Upper lobe of left lung (tissue), 6 donors: ENCODE data around the gene PGA3. TPM values are rescaled to one million over a fixed set of nuclear protein-coding genes. Genes with fewer than 3 reads are reported as not detected.
"Not testable (repeated sequence)": the region's sequence is repeated elsewhere in the genome, so short reads cannot be mapped to it uniquely, and the experiment has no call there.

Experiments
- ATAC-seq, 2 donors: fragments of 200-7000 bp; cut with Tn5 transposase; one replicate each; pipeline ENCODE4 v1.9.1; 2022; ENCODE audit warnings: mild to moderate bottlenecking in 2 of 2, moderate library complexity in 2 of 2; ENCODE audit not compliant: low FRiP score in 2 of 2
- DNase-seq, 2 donors: peaks; one replicate each; pipeline ENCODE4 v3.0.0-alpha.2; 2019 to 2020
- H3K27ac ChIP-seq, 4 donors: fragments of 200-600 bp; sonication (generic); one replicate each; pipeline ENCODE4 v1.5.1; 2016 to 2019
- H3K27me3 ChIP-seq, 4 donors: fragments of 200-600 bp; sonication (generic); one replicate each; pipeline ENCODE4 v1.5.1; 2017 to 2019
- H3K36me3 ChIP-seq, 4 donors: fragments of 200-600 bp; sonication (generic); one replicate each; pipeline ENCODE4 v1.5.1; 2016 to 2019
- H3K4me1 ChIP-seq, 4 donors: fragments of 200-600 bp; sonication (generic); one replicate each; pipeline ENCODE4 v1.5.1; 2018 to 2019
- H3K4me3 ChIP-seq, 4 donors: fragments of 200-600 bp; sonication (generic); one replicate each; pipeline ENCODE4 v1.5.1; 2017 to 2019; ENCODE audit warnings: mild to moderate bottlenecking in 2 of 4, moderate library complexity in 1 of 4
- H3K9me3 ChIP-seq, 4 donors: fragments of 200-600 bp; sonication (generic); one replicate each; pipeline ENCODE4 v1.5.1; 2018 to 2019
- WGBS, 2 donors: methylation state at CpG; one replicate each; pipeline ENCODE4 v1.1.5; 2017 to 2018; 5-methylcytosine and 5-hydroxymethylcytosine counted together
- total RNA-seq, 6 donors: library from RNA; depleted of rRNA in 4 of 6; stranded (reverse); fragments of >200 nt in 4 of 6; gene quantifications; one replicate each; pipeline versions ENCODE4 v1.1.0 to v1.2.1, GENCODE V29; 2016 to 2021
- donor health status: DM: no; HTN: no; CAD: no; lungs with moderate emphysema.
- donor health status: DM: no; HTN: yes; CAD: no; lungs with severe emphysema.

The PGA3 gene
- total RNA-seq, 6 donors from 2014 or later: 0.14 to 0.67 TPM; not detected in 4

GRCh38 chr11:61219016-61219415 is 15.7 kb downstream of the PGA3 start:
- H3K36me3 ChIP-seq, H3K27me3 ChIP-seq, H3K27ac ChIP-seq, DNase-seq, H3K4me3 ChIP-seq, H3K9me3 ChIP-seq, ATAC-seq, H3K4me1 ChIP-seq: not testable (repeated sequence)
- 89% methylated on average over 5 of the region's 5 CpGs; no CpG with 5 or more reads in 1 of the 2 donors for WGBS, 2 donors

- not testable (repeated sequence) for H3K4me3 ChIP-seq, H3K4me1 ChIP-seq, H3K9me3 ChIP-seq, H3K27me3 ChIP-seq, DNase-seq, H3K36me3 ChIP-seq, ATAC-seq, H3K27ac ChIP-seq
- no CpG with 5 or more reads among the region's 8 CpGs for WGBS, 2 donors
Observed at GRCh38 chr11:61222047-61222446, 18.7 kb downstream of the PGA3 start, which contains the start of gene PGA4. Gene PGA4 (plus strand): TSS chr11:61222347. CDS start chr11:61222401, 54 bp downstream.

- H3K36me3 ChIP-seq, H3K4me1 ChIP-seq, H3K27ac ChIP-seq, H3K27me3 ChIP-seq, DNase-seq, H3K4me3 ChIP-seq, H3K9me3 ChIP-seq: not testable (repeated sequence)
- WGBS, 2 donors: no CpG with 5 or more reads among the region's 5 CpGs
- peak; percentile 17 to 81 for ATAC-seq
Observed at GRCh38 chr11:61222692-61223091, 19.4 kb downstream of the PGA3 start.

- not testable (repeated sequence) for ATAC-seq, H3K36me3 ChIP-seq, H3K9me3 ChIP-seq, H3K27ac ChIP-seq, H3K27me3 ChIP-seq, H3K4me3 ChIP-seq, H3K4me1 ChIP-seq, DNase-seq
- no CpG with 5 or more reads among the region's 10 CpGs for WGBS, 2 donors
Observed at GRCh38 chr11:61226457-61227137, 23.3 kb downstream of the PGA3 start.

GRCh38 chr11:61229458-61229857 is 26.1 kb downstream of the PGA3 start:
- not testable (repeated sequence) for H3K27ac ChIP-seq, H3K4me3 ChIP-seq, H3K36me3 ChIP-seq, H3K9me3 ChIP-seq, H3K4me1 ChIP-seq, ATAC-seq, DNase-seq, H3K27me3 ChIP-seq
- WGBS, 2 donors: no CpG with 5 or more reads among the region's 6 CpGs

- peak in 1 of 2 donors; percentile 57 for ATAC-seq
- WGBS, 2 donors: no CpG with 5 or more reads among the region's 15 CpGs
- H3K36me3 ChIP-seq, H3K4me1 ChIP-seq, H3K9me3 ChIP-seq, DNase-seq, H3K4me3 ChIP-seq, H3K27ac ChIP-seq, H3K27me3 ChIP-seq: not testable (repeated sequence)
Observed at GRCh38 chr11:61231033-61231432, 27.7 kb downstream of the PGA3 start.

GRCh38 chr11:61231585-61231984 is 28.3 kb downstream of the PGA3 start:
- not testable (repeated sequence) for H3K36me3 ChIP-seq, DNase-seq, H3K4me3 ChIP-seq, H3K27me3 ChIP-seq, ATAC-seq, H3K4me1 ChIP-seq, H3K9me3 ChIP-seq, H3K27ac ChIP-seq
- 56% methylated on average over 2 of the region's 5 CpGs; no CpG with 5 or more reads in 1 of the 2 donors for WGBS, 2 donors

- not testable (repeated sequence) for H3K4me3 ChIP-seq
- no CpG with 5 or more reads among the region's 3 CpGs for WGBS, 2 donors
Observed at GRCh38 chr11:61232548-61233145, 29.3 kb downstream of the PGA3 start.

GRCh38 chr11:61237130-61237529 is 33.8 kb downstream of the PGA3 start:
- not testable (repeated sequence) for H3K9me3 ChIP-seq, DNase-seq, H3K4me3 ChIP-seq, H3K27ac ChIP-seq, ATAC-seq, H3K27me3 ChIP-seq, H3K36me3 ChIP-seq, H3K4me1 ChIP-seq
- no CpG with 5 or more reads among the region's 4 CpGs for WGBS, 2 donors

More at GRCh38 chr11:61232548-61233145, 29.3 kb downstream of the PGA3 start:
- not testable (repeated sequence) for DNase-seq, H3K9me3 ChIP-seq, H3K36me3 ChIP-seq, H3K4me1 ChIP-seq, H3K27ac ChIP-seq, ATAC-seq, H3K27me3 ChIP-seq

GRCh38 chr11:61240288-61240687 is 37.0 kb downstream of the PGA3 start:
- 70 to 77% methylated on average over 6 to 8 of the region's 8 CpGs for WGBS, 2 donors
- not testable (repeated sequence) for H3K9me3 ChIP-seq, ATAC-seq, DNase-seq, H3K4me1 ChIP-seq, H3K27me3 ChIP-seq, H3K27ac ChIP-seq, H3K36me3 ChIP-seq, H3K4me3 ChIP-seq

- WGBS, 2 donors: no CpG with 5 or more reads among the region's 8 CpGs
- H3K9me3 ChIP-seq, DNase-seq, H3K36me3 ChIP-seq, H3K4me3 ChIP-seq, ATAC-seq, H3K27me3 ChIP-seq, H3K4me1 ChIP-seq, H3K27ac ChIP-seq: not testable (repeated sequence)
Observed at GRCh38 chr11:61240875-61241274, 37.6 kb downstream of the PGA3 start, which contains the start of gene PGA5. Gene PGA5 (plus strand): TSS chr11:61241175. CDS start chr11:61241227, 52 bp downstream.

- not testable (repeated sequence) for H3K27me3 ChIP-seq, DNase-seq, H3K36me3 ChIP-seq, H3K4me3 ChIP-seq, H3K9me3 ChIP-seq, H3K27ac ChIP-seq, H3K4me1 ChIP-seq
- peak in 1 of 2 donors; percentile 74 for ATAC-seq
- WGBS, 2 donors: no CpG with 5 or more reads among the region's 5 CpGs
Observed at GRCh38 chr11:61241526-61241925, 38.2 kb downstream of the PGA3 start.

GRCh38 chr11:61245284-61245964 is 42.1 kb downstream of the PGA3 start:
- not testable (repeated sequence) for H3K9me3 ChIP-seq
- WGBS, 2 donors: no CpG with 5 or more reads among the region's 10 CpGs

More at GRCh38 chr11:61245284-61245964, 42.1 kb downstream of the PGA3 start:
- not testable (repeated sequence) for DNase-seq, ATAC-seq, H3K4me3 ChIP-seq, H3K27me3 ChIP-seq, H3K36me3 ChIP-seq, H3K27ac ChIP-seq, H3K4me1 ChIP-seq
